Suppressor macrophage (primary cell): ENCODE measurements around the gene SEMA3E.

ENCODE experiments used
- DNase-seq, 4 experiments: peaks; one replicate each; pipeline ENCODE4 v3.0.0-alpha.2; 2020 to 2022

Gene SEMA3E

DNA sequence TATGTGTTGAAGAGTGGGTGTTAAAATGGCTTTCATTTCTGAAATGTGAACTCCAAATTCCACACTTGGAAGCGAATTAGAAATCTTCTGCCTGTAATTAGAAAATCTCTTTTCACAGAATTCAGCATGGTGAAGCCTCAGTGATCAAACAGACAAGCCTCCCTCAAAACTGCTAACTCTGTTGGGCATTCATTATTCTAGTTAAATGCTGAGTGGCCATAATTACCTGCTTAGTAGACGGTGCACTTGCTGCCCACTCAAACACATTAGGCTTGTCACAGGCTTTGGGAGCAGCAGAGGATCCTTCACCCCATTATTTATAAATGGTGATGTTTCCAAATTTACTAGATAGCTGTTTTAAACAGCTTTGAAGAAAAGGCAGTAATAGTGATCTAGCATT lies 309.0 kb downstream of the SEMA3E start:
- no peak for DNase-seq

DNA sequence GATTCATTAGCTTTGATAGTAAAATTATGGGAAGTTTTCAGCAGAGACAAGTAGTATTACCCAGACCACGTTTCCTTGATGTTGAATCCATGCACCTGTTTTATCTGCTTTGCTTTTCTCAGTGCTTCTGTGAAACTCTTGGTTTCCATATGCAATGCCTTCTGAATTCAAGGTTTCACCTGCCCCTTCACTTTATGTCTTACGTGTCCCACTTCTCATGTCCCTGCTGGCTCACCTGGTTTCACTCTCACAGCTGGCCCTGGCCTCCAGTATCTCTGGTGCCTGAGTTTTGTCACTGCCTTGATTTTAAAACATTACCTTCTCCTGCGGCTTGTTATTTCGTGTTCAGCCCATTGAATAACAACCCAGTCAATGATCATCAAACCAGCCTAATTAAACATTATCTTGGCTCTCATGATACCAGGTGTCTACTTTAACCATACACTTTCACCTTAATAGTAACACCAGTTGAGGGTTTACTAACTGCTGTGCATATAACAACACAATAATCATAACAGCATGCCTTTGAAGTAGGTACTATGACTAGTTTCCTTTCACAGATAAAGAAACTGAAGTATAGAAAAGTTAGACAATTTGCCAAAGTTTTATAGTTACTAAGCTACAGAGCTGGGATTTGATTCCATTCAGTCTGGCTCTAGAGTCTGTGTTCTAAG lies 310.5 kb downstream of the SEMA3E start:
- no peak for DNase-seq

GRCh38 chr7:83337050-83337449 lies 311.9 kb downstream of the SEMA3E start:
- DNase-seq, result no peak

GRCh38 chr7:83326223-83326622 lies 322.7 kb downstream of the SEMA3E start:
- no peak for DNase-seq

GRCh38 chr7:83325083-83325482 lies 323.9 kb downstream of the SEMA3E start:
- DNase-seq, result no peak

GRCh38 chr7:83324596-83324995 lies 324.3 kb downstream of the SEMA3E start:
- no peak for DNase-seq

DNA sequence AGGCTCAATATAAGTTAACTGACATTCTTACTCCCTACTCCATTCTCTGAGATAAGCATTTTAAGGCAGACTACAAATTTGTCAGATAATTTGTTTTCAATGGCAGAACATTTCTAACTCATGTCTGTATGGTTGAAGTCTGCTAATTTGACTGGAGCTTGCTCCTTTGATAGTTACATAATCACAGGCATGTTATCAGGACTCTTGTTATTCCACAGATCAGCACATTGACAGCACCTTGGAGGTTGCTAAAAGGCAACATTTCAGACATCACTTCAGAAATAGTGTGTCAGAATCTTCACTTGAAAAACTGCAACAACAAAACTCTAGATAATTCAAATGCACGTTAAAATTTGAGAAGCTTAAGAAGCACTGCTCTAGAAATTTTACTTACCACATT lies 327.9 kb downstream of the SEMA3E start:
- DNase-seq, result no peak

GRCh38 chr7:83313931-83314330 lies 335.0 kb downstream of the SEMA3E start:
- DNase-seq, result no peak
